T-helper 2 cell treated with Interferon-gamma antibody and Interleukin-4, amounts not matched to agents 100 ng/mL and 5 ng/mL, for 36 hours (primary cell): ENCODE results near the gene DHX30. TPM values are rescaled to one million over a fixed set of nuclear protein-coding genes. Genes with fewer than 3 reads are reported as not detected.
"Not testable (repeated sequence)": the region's sequence is repeated elsewhere in the genome, so short reads cannot be mapped to it uniquely, and the experiment has no call there.

Experiments
- intact Hi-C: fragments of 100-400 bp; cut with micrococcal nuclease; formaldehyde crosslinking; loops from one replicate; pipeline ENCODE4 v1.15.1; 2023
- total RNA-seq: library from RNA; stranded (reverse); gene quantifications from 2 replicates; pipeline ENCODE4 v1.2.3, GENCODE V29; 2022

Gene DHX30
- total RNA-seq, 1 donor from 2014 or later = 90.5 TPM

- intact Hi-C loops = no loop called here
These were observed 79.4 kb downstream of the DHX30 start for GRCh38 chr3:47882338-47882737.

DNA sequence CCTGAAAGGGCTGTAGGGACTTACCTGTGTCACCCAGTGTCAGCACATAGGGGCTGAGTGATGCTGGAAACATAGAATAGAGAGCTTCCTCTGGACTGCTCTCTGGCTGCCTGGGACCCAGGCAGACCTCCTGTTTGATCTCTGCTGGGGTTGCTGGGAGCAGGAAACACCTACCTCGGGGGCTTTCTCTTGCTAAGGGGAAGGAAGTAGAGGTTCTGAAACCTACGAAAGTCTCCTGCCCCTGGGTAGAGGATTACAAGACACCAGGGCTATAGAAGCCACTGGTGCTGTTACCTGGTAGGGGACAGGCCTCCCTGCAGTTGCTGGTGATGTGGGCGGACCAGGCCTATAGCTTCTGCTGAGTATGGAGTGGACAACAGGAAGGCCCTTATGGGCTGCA lies 81.7 kb downstream of the DHX30 start:
- intact Hi-C loops = no loop called here

DNA sequence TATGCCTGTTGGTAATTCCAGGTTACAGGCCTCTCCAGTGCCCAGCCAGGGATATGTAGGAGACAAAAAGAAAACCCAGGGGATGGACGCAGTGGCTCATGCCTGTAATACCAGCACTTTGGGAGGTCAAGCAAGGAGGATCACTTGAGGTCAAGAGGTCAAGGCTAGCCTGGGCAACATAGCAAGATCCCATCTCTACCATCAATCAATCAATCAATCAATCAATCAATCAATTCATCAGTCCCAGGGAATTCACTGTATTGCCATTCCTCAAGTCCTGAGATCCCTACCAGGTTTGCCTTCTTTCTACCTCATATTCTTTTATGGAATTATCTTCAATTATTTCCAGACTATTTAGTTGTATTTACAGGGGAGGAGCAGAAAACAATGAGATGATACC lies 82.2 kb downstream of the DHX30 start:
- intact Hi-C loops = no loop called here

- intact Hi-C loops = not testable (repeated sequence)
These were observed 85.1 kb downstream of the DHX30 start for GRCh38 chr3:47887991-47888390.

GRCh38 chr3:47888986-47889757 lies 86.2 kb downstream of the DHX30 start:
- intact Hi-C loops = no loop called here

DNA sequence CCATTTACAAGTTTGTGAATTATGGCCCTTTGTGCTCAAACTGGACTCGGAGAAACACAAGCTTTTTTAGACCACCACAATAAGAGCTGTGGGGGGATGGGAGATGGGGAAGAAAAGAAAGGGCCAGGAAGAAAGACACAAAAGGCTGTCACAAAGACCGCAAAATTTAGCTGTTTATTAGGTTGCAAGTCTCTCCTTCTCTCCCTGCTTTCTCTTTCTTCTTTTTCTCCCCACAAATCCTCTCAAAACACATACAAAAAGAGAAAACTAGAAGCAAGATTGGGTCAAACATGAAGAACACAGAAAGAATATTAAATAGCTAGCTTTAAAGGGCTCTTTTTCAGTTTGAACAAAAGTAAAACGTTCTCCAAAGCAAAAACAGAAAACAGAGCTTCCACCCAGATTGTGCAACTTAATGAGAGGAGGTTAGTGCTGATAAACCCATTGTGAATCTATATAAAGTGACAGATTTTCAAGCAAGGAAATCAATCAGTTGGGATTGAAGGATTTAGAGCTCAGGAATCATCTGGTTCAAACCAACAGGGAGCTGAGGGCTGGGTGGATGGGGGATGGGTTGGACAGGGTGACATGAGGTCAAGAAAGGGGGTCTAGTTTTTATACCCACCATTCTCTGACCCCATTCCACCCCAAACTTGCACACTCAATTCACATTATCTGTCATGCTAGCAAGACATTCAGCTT lies 87.3 kb downstream of the DHX30 start:
- intact Hi-C loops = no loop called here

- intact Hi-C loops = no loop called here
These were observed 88.1 kb downstream of the DHX30 start for GRCh38 chr3:47890828-47891612.

- intact Hi-C loops = no loop called here
These were observed 88.7 kb downstream of the DHX30 start for GRCh38 chr3:47891613-47892005.

- intact Hi-C loops = no loop called here
These were observed 89.5 kb downstream of the DHX30 start for GRCh38 chr3:47892286-47893040.

DNA sequence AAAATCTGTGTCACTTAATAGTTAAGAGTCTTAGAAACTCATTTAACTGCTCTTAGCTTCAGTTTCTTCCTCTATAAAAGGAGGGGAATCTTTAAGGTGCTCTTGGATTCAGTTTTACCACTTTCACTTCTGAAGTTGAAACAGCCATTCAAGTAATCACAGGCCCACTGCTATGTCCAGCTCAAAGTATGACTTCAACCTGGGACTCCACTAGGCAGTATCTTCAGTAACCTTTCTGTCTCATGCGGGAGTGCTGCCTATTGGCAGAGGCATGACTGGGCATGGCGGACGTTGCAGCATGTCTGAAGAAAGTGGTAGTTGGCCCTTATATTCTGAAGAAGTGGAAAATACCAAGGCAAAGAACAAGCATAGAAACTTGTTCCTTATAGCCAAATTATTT lies 92.3 kb downstream of the DHX30 start:
- intact Hi-C loops = no loop called here

GRCh38 chr3:47896736-47897135 lies 93.8 kb downstream of the DHX30 start:
- intact Hi-C loops = no loop called here

- intact Hi-C loops = no loop called here
These were observed 95.0 kb downstream of the DHX30 start for GRCh38 chr3:47897954-47898353.

DNA sequence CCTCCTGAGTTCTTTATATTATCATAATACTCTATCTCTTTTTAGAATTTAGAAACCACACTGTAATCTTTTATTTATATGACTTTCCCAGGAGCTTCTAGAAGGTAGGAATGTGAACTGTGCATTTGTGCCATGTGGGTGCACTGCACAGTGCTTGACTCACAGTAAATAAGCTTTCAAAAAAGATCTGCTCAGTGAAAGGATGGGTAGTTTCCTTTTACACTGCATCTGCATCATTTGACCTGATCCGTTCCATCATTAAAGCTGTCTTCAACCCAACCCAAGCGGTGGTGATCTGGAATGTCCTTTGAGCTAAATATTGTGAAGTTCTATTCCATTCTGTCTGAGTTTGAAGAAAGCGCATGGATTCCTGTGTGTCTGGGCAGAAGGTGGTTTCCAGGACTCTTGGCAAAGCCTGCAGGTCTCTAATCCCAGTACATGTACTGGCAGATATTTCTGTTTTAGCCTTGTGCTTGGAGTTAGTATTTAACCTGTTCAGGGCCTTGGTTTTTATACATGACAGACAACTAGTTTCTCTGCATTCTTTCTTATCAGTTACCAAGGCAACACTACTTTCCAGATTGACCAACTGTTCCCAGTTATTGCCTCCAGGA lies 96.7 kb downstream of the DHX30 start:
- intact Hi-C loops = no loop called here

Other genes with a start within 250 kb of the DHX30 start
- gene CSPG5, start 224.3 kb upstream of the DHX30 start, total RNA-seq = 0.57 and 0.64 TPM in 2 replicates
- gene SMARCC1, start 21.2 kb upstream of the DHX30 start, total RNA-seq = 116 TPM in 2 replicates
- gene MAP4, start 213.3 kb downstream of the DHX30 start, total RNA-seq = 107 and 113 TPM in 2 replicates